Measurements from ENCODE around the gene SOX12. TPM values are rescaled to one million over a fixed set of nuclear protein-coding genes. Genes with fewer than 3 reads are reported as not detected.

Gene SOX12
- total RNA-seq, 2 donors from 2014 or later = 3.9 to 5.4 TPM

DNA sequence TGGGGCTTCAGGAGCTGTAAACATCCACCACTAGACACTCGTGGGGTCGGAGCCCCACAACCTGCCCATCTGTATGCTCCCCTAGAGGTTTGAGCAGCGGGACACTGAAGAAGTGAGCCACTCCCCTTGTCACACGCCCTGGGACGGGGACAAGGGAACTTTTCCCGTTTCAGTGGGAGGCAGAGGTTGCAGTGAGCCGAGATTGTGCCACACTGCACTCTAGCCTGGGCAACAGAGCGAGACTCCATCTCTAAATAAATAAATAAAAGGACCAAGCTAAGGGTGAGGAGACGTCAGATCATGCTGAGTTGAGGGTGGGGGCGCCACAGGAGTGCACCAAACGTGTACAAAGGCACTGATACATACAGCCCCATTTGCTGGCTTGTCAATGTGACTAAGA lies 19.6 kb upstream of the SOX12 start:
- H3K4me1 ChIP-seq (ENCODE audit: control insufficient read depth in 1 of 2, low read depth in 2 of 2) = peaks cover 4 to 21% of the 10 kb centered on the region in 2 donors
- no peak overlapping the region for H3K27ac ChIP-seq
- TF ChIP-seq, protein P1, sequence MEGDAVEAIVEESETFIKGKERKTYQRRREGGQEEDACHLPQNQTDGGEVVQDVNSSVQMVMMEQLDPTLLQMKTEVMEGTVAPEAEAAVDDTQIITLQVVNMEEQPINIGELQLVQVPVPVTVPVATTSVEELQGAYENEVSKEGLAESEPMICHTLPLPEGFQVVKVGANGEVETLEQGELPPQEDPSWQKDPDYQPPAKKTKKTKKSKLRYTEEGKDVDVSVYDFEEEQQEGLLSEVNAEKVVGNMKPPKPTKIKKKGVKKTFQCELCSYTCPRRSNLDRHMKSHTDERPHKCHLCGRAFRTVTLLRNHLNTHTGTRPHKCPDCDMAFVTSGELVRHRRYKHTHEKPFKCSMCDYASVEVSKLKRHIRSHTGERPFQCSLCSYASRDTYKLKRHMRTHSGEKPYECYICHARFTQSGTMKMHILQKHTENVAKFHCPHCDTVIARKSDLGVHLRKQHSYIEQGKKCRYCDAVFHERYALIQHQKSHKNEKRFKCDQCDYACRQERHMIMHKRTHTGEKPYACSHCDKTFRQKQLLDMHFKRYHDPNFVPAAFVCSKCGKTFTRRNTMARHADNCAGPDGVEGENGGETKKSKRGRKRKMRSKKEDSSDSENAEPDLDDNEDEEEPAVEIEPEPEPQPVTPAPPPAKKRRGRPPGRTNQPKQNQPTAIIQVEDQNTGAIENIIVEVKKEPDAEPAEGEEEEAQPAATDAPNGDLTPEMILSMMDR (IDR thresholded peaks at IDR 0.05) = no peak
- no peak for ATAC-seq (ENCODE audit: insufficient number of reproducible peaks, low FRiP score, low read depth)
- no peaks in the 10 kb centered on the region for H3K9me3 ChIP-seq
- no peaks in the 10 kb centered on the region for H3K36me3 ChIP-seq
- H3K27me3 ChIP-seq (replicated peaks; ENCODE audit: insufficient read depth) = no peaks in the 10 kb centered on the region
- DNase-seq (ENCODE audit: low spot score) = no peak
- H3K4me3 ChIP-seq = no peak overlapping the region

DNA sequence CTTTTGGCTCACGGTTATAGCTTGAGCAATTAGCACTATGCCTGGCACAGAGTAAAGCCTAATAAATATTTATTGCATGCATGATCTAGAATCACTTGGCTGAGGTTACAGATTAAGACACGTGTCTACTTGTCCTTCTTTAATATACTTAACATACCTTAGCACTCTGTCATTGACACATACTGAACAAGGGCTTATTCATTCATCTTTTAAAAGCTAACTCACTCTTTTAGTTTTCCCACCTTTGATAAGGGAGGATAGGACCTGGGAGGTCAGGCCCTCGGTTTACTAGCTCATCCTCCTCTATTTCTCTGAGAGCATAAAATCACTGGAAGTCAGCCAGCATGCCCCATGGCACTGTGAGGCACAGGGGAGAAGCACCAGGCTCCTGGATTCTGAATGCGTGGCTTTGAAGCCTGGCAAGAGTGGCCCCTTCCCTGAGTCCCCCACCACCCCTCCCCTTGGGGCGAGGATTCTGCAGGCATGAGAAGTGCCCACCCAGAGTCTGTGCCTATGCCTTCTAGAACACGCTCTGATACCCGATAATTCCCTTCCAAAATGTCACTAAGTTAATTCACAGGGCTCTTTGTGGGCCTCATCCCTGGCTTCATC lies 16.8 kb upstream of the SOX12 start:
- no peak for ATAC-seq (ENCODE audit: insufficient number of reproducible peaks, low FRiP score, low read depth)
- Histone ChIP-seq H3K27me3 (replicated peaks; ENCODE audit: insufficient read depth) (no peaks in the 10 kb centered on the region), H3K9me3 (no peaks in the 10 kb centered on the region), H3K4me1 (ENCODE audit: control insufficient read depth in 1 of 2, low read depth in 2 of 2) (peaks cover 6 to 17% of the 10 kb centered on the region in 2 donors), H3K4me3 (no peak overlapping the region), H3K36me3 (no peaks in the 10 kb centered on the region), H3K27ac (peak overlapping the region; percentile 85 to 88)
- TF ChIP-seq, protein P1 (IDR thresholded peaks at IDR 0.05) = no peak
- DNase-seq (ENCODE audit: low spot score) = no peak

DNA sequence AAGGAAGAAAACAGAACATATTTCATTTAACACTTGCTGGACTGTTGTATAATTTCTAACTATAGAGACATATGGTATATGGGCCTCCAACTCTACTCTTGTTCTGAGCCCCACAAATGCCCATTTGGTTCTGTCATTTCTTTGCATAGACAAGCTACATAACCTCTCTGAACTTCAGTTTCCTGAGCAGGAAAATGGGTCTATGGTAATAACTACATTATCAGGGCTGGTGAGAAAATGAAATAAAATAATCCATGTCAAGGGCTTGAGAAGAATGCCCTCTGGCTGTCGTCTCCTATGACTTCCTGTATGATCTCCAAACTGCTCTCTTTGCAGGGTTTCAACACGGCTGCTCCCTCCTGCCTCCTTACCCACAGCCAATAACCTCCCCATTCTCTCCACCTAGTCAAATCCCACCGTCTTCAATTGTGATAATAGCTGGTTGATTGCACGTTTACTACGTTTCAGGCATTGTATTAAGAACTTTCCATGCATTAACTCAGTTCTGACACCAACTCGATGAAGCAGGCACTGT lies 16.0 kb upstream of the SOX12 start:
- ATAC-seq (ENCODE audit: insufficient number of reproducible peaks, low FRiP score, low read depth) (peak; percentile 4), DNase-seq (ENCODE audit: low spot score) (no peak)
- TF ChIP-seq, protein P1 (IDR thresholded peaks at IDR 0.05) = no peak
- H3K9me3 ChIP-seq = no peaks in the 10 kb centered on the region
- H3K4me1 ChIP-seq (ENCODE audit: control insufficient read depth in 1 of 2, low read depth in 2 of 2) = peaks cover 6 to 17% of the 10 kb centered on the region in 2 donors
- H3K36me3 ChIP-seq = no peaks in the 10 kb centered on the region
- no peaks in the 10 kb centered on the region for H3K27me3 ChIP-seq (replicated peaks; ENCODE audit: insufficient read depth)
- H3K27ac ChIP-seq = peak overlapping the region; percentile 85 to 88
- peak overlapping the region; percentile 75 for H3K4me3 ChIP-seq

DNA sequence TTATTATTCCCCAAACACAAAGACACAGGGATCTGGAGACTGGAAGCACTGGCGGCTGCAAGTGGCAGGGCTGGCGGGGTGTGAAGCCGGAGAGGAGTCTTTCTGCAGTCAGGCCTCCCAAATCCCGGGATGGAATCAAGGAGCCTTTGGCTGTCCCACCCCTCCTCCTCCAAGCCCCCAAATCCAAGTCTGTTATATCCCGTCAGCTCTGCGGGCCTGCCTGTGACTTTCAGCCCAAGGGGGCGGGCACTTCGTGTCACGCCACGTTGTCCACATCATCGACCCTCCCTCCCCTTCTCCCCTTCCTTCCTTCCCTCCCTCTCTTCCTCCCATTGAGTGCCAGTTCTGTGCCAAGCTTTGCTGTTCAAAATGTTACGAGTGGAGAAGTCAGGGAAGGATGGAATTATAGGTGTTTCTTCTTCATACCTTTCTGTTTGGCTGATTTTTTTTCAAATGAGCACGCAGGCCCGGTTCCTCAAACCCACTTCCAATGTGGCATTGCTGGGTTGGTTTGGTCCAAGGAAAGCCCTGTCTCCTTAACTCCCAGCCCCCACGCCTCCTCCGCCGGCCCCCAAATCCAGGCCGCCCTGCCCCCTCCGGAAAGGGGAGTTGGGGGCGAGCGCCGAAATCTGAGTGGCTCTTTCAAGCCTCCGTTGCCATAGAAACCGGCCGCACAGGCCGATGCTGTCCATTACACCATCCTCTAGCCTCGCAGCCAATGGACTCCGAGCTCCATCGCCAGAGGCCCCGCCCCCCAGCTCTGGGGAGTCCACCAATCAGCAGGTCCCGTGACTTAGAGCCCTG lies 15.3 kb upstream of the SOX12 start:
- Histone ChIP-seq H3K9me3 (no peaks in the 10 kb centered on the region), H3K27ac (peak overlapping the region; percentile 85 to 88), H3K36me3 (no peaks in the 10 kb centered on the region), H3K27me3 (replicated peaks; ENCODE audit: insufficient read depth) (no peaks in the 10 kb centered on the region), H3K4me1 (ENCODE audit: control insufficient read depth in 1 of 2, low read depth in 2 of 2) (peaks cover 6 to 17% of the 10 kb centered on the region in 2 donors), H3K4me3 (peak overlapping the region; percentile 75)
- DNase-seq (ENCODE audit: low spot score) = peak; percentile 99
- TF ChIP-seq, protein P1 (IDR thresholded peaks at IDR 0.05) = no peak
- ATAC-seq (ENCODE audit: insufficient number of reproducible peaks, low FRiP score, low read depth) = peak; percentile 96

DNA sequence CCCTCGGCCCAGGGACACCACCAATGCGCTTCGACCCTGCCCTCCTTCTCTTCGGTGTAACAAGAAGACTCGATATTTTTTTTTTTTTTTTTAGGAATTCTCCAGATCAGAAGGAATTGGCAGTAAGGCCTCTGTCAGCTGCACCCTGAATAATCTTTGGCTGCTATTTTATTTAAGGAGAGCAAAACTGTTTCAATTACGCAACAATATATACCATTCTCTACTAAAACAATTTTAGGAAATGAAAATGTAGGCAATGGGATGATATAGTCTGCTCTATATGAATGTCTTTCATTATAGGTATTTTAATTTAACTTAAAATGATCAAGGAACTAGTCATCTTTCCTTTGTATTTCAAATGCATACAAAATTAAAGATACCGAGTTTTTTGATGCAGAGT lies 14.7 kb upstream of the SOX12 start:
- Histone ChIP-seq H3K27me3 (replicated peaks; ENCODE audit: insufficient read depth) (no peaks in the 10 kb centered on the region), H3K4me3 (peak overlapping the region; percentile 75), H3K4me1 (ENCODE audit: control insufficient read depth in 1 of 2, low read depth in 2 of 2) (peaks cover 6 to 17% of the 10 kb centered on the region in 2 donors), H3K36me3 (no peaks in the 10 kb centered on the region), H3K9me3 (no peaks in the 10 kb centered on the region), H3K27ac (peak overlapping the region; percentile 34 to 88)
- TF ChIP-seq, protein P1 (IDR thresholded peaks at IDR 0.05) = no peak
- ATAC-seq (ENCODE audit: insufficient number of reproducible peaks, low FRiP score, low read depth) (no peak), DNase-seq (ENCODE audit: low spot score) (no peak)
